Anterior cingulate cortex (tissue), 58 donors: Measurements from ENCODE around the gene EEF1AKMT1.

Experiments
- DNase-seq, 58 donors: peaks; one replicate each; lab custom pipeline; 2025; lab: John Stamatoyannopoulos, UW

The EEF1AKMT1 gene

DNA sequence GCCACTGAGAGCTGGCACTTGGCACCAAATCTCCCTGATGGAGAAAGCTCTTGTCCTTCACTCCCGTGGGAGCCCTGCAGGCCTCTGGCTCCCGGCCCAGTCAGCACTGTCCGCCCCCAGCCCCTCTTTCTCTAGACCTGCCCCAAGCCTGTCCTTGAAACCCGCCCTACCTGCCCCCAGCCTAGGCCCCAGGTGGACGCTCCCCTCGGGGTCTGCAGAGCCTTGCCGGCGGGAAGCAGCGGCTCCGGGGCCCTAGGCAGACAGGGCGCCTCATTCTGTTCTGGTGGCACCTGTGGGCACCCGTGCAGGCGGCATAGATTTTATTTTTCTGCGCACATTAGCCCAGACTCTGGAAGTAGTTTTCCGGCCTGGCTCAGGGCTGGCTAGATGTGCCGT is 52.7 kb downstream of the EEF1AKMT1 start:
- DNase-seq: no peak

DNA sequence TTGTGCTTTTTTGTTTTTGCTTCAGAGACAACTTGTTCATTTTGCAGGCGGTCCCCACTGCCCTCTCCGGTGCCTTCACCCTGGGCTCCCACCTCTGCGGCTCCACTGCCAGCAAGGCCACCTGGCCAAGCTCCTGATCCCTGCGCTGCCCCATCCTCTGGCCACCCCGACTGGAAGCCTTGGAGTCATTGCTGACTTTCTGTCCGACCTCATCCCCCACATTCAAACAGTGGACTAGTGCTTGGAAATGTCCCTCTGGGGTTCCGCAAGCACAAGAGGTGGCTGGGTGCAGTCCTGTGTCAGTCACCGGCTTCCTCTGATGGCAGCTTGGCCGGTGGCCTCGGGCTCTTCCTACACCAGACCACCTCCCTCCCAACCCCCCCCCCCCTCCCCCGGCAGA is 53.3 kb downstream of the EEF1AKMT1 start:
- no peak for DNase-seq

DNA sequence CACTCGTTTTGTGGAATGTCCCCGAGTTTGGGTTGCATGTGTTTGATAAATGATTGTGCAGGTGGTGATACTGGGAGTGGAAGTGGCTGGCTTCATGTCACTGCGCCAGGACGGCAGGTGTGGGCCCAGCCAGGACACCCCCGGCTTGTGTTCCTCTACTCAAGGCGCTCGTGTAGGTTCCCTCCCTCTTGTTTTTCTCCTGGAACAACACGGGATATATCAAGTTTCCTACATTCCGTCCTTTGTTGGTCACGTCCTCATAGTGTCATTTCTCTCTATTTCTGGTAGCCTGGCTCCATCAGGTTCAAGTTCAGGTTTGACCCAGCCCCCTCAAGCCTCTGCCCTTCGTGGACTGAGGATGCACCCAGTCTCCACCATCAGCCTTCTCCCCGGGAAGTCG is 54.0 kb downstream of the EEF1AKMT1 start:
- DNase-seq: no peak

GRCh38 chr13:20718958-20719566 is 54.7 kb downstream of the EEF1AKMT1 start:
- no peak for DNase-seq

DNA sequence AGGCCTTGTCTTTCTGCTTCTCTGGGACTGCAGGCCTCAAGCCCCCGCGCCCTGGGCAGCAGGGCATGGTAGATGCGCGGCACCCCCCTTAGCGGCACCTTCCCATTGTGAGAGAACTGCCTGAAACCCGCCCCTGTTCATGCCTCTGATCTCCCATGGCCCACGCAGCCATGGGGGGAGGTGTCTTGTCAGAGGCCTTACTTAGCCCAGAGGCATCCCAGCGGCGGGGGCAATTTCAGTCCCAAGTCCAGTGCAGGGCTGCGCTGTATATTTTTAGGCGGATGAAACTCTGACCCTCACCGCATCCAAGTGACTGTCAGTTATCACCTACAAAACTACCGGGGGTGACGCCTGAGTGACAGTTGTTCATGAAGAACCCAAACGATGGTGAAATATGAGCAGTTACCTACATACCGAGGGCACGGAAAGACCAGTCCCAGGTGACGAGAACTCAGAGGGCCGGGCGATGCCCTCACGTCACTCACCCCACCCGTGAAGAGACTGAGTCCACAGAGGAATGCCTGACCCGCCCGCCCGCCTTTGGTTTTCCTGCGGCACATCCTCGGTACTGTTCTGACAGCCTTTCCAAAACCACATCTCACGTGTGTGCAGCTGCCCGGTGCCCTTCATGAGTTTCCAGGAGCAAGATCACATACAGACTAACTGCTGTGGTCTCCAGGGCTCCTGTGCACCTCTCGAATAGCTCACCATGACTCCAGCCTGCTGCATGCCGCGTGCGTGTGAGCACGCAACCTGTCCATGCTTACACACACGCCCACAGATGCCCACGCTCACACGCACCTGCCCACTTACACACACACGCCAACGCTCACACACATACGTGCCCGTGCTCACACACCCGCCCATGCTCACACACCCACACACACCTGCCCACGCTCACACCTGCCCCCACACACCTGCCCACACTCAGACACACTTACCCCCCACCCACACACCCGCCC is 55.9 kb downstream of the EEF1AKMT1 start:
- DNase-seq: peak in 1 of 58 donors; percentile 64

GRCh38 chr13:20716951-20717350 is 56.8 kb downstream of the EEF1AKMT1 start:
- no peak for DNase-seq

- DNase-seq: no peak
These were observed 58.4 kb downstream of the EEF1AKMT1 start for GRCh38 chr13:20715330-20715712.

DNA sequence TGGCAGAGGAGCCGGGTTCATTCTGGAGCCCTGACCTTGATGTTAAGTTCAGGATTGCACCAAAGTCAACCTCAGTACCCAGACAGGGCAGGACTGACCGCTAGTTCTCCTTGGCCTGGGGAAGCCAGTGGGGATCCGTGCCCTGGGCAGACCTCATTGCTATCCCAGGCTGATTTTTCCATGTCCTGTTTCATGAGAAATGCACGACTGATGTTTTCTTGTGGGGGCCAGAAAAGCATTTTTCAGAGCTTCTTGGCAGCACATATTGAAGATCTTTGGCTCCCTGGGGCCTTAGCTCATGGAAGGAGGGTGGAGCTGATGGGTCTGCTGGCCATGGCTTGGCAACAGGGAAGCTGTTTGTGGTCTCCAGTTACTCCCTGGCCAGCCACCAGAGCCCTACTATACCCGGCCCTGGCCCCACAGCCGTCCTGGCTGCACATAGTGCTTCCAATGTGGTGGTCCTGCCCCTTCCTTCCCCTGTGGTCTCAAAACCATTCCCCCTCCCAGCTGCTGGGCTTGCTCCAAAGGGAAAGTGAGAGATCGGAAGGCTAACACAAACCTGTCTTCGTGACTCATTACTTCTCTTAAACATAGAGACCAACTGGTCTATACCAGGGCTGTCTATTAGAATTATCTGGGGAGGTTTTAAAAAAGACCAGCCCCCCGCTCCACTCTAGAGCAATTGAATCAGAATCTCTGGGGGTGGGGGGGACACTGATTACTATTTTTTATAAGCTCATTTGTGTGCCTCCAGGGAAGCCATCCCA is 59.0 kb downstream of the EEF1AKMT1 start:
- DNase-seq: peak in 3 of 58 donors; percentile 25 to 70 (median 35)

GRCh38 chr13:20714161-20714560 is 59.6 kb downstream of the EEF1AKMT1 start:
- peak in 1 of 58 donors; percentile 70 for DNase-seq

GRCh38 chr13:20713751-20714150 is 60.0 kb downstream of the EEF1AKMT1 start:
- DNase-seq: peak in 18 of 58 donors; percentile 14 to 61 (median 28)

DNA sequence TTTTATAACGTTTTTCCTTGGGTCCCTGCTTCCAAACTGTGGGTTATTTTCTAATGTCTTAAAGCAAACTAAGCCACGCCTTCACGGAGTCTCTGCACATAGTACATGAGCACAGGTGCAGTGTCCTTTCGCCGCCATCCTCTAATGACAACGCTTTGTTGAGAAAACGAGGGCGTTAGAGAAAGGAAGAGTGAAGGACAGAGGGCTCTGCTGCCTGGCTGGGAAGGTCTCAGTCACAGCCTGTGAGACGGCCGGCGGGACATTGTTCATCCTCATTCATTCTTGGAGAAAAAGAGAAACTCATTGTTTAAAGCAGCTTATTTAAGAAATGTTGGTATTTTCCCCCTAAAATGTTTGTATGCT is 60.8 kb downstream of the EEF1AKMT1 start:
- no peak for DNase-seq

GRCh38 chr13:20711301-20712044 is 62.3 kb downstream of the EEF1AKMT1 start:
- DNase-seq: no peak

- DNase-seq: no peak
These were observed 64.0 kb downstream of the EEF1AKMT1 start for GRCh38 chr13:20709782-20710181.

GRCh38 chr13:20709369-20709768 is 64.4 kb downstream of the EEF1AKMT1 start:
- no peak for DNase-seq

GRCh38 chr13:20708216-20708615 is 65.5 kb downstream of the EEF1AKMT1 start:
- DNase-seq: no peak

DNA sequence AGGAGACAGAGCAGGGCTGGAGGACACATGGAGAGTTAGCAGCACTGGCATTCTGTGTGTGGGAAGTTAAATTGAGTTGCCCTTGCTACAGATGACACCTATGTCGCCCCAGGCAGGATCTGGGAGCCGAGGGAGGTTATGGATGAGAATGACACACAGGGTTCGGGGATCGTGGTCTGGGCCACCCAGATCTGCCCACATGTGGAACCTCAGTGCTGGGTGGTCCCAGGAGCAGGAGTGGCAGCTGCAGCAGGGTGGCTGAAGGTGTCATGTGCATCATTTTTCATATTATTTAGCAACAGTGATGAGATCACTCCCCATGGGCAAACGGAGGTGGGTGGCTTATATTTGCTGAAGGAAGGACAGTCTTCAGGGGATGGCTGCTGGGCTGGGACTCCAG is 67.1 kb downstream of the EEF1AKMT1 start:
- DNase-seq: no peak

DNA sequence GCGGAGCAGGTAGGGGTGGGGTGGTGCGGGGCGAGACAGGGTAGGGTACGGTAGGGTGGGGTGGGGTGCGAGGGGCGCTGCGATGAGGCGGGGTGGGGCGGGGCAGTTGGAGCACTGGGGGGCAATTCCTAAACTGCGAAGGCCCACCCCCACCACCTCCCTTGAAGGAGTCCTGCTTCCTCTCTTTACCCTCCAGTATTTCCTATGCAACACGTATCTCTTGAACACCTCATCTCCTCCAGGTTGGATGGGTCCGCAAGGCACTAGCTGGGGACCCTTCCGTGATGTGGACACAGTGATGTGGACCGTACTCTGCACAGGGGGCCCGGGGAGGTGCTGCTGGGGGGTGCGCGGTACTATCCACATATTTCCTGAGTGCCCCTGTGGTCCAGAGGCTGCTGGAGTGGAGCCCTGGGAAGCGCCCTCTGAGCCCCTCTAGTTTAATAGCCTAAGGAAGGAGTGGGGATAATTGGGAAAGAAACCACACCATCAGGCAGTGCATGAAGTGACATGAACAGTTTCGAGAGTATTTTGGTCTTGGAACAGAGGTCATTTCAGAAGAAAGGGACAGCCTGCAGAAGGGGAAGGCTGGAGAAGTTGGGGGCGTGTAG is 69.2 kb downstream of the EEF1AKMT1 start:
- DNase-seq: peak in 1 of 58 donors; percentile 45

- DNase-seq: peak in 51 of 58 donors; percentile 1 to 83 (median 60)
These were observed 69.8 kb downstream of the EEF1AKMT1 start for GRCh38 chr13:20703780-20704458.
